Smooth muscle cell (in vitro differentiated cells): ENCODE results near the gene PDE5A. TPM values are rescaled to one million over a fixed set of nuclear protein-coding genes. Genes with fewer than 3 reads are reported as not detected.

Experiments used
- DNase-seq: peaks from one replicate; lab custom pipeline; 2025; ENCODE audit not compliant: unreplicated experiment; lab: John Stamatoyannopoulos, UW
- H2AFZ ChIP-seq: fragments of 200-600 bp; sonication (generic); 2 replicates; pipeline ENCODE4 v1.6.0; 2016; ENCODE audit warnings: antibody characterized with exemption, low read depth, mild to moderate bottlenecking
- H3F3A ChIP-seq: fragments of 200-600 bp; sonication (generic); 2 replicates; pipeline ENCODE4 v1.6.0; 2017; ENCODE audit warnings: antibody characterized with exemption, low read depth
- H3K27ac ChIP-seq: fragments of 200-600 bp; sonication (generic); 2 replicates; pipeline ENCODE4 v1.5.1; 2016; ENCODE audit warnings: low read depth, mild to moderate bottlenecking
- H3K27me3 ChIP-seq: fragments of 200-600 bp; sonication (generic); 2 replicates; pipeline ENCODE4 v1.6.1; 2016; ENCODE audit warnings: low read depth, mild to moderate bottlenecking
- H3K36me3 ChIP-seq: fragments of 200-600 bp; sonication (generic); 2 replicates; pipeline ENCODE4 v1.5.1; 2016; ENCODE audit warnings: low read depth
- H3K4me1 ChIP-seq: fragments of 200-600 bp; sonication (generic); 2 replicates; pipeline ENCODE4 v1.5.1; 2016; ENCODE audit warnings: low read depth
- H3K4me2 ChIP-seq: fragments of 200-600 bp; sonication (generic); 2 replicates; pipeline ENCODE4 v1.6.0; 2016; ENCODE audit warnings: mild to moderate bottlenecking
- H3K4me3 ChIP-seq: fragments of 200-600 bp; sonication (generic); 2 replicates; pipeline ENCODE4 v1.5.1; 2016; ENCODE audit warnings: mild to moderate bottlenecking
- H3K79me2 ChIP-seq: fragments of 200-600 bp; sonication (generic); 2 replicates; pipeline ENCODE4 v1.6.0; 2016; ENCODE audit warnings: low read depth, mild to moderate bottlenecking
- H3K9ac ChIP-seq: fragments of 200-600 bp; sonication (generic); 2 replicates; pipeline ENCODE4 v1.6.0; 2016; ENCODE audit warnings: low read depth
- H3K9me3 ChIP-seq: fragments of 200-600 bp; sonication (generic); replicated peaks from 2 replicates; pipeline ENCODE4 v1.5.1; 2016; ENCODE audit warnings: low read depth
- H4K20me1 ChIP-seq: fragments of 200-600 bp; sonication (generic); 2 replicates; pipeline ENCODE4 v1.6.0; 2016; ENCODE audit warnings: low read depth
- WGBS: methylation state at CpG from one replicate; pipeline ENCODE4 v1.1.7; 2016; ENCODE audit warnings: low lambda C conversion rate; 5-methylcytosine and 5-hydroxymethylcytosine counted together
- polyA plus RNA-seq: library from polyadenylated mRNA; unstranded; fragments of >200 nt; fragmentation: Nextera tagmentation; extraction: Ambion mirVana; gene quantifications from 2 replicates; pipeline ENCODE4 v1.2.1, GENCODE V29; 2016
- total RNA-seq: library from RNA; depleted of rRNA; stranded (reverse); fragments of >200 nt; gene quantifications from 2 replicates; pipeline ENCODE4 v1.2.3, GENCODE V29; 2014
- TF ChIP-seq, protein P1 (sequence below): fragments of 200-600 bp; sonication (generic); IDR thresholded peaks from 2 replicates; pipeline ENCODE4 v1.5.1; 2017; ENCODE audit warnings: borderline replicate concordance, mild to moderate bottlenecking, antibody characterized with exemption; ENCODE audit not compliant: insufficient read depth, poor library complexity, severe bottlenecking

The PDE5A gene
- total and polyA plus RNA-seq, 2 experiments from 2014 or later: 4.1 to 18.3 TPM

DNA sequence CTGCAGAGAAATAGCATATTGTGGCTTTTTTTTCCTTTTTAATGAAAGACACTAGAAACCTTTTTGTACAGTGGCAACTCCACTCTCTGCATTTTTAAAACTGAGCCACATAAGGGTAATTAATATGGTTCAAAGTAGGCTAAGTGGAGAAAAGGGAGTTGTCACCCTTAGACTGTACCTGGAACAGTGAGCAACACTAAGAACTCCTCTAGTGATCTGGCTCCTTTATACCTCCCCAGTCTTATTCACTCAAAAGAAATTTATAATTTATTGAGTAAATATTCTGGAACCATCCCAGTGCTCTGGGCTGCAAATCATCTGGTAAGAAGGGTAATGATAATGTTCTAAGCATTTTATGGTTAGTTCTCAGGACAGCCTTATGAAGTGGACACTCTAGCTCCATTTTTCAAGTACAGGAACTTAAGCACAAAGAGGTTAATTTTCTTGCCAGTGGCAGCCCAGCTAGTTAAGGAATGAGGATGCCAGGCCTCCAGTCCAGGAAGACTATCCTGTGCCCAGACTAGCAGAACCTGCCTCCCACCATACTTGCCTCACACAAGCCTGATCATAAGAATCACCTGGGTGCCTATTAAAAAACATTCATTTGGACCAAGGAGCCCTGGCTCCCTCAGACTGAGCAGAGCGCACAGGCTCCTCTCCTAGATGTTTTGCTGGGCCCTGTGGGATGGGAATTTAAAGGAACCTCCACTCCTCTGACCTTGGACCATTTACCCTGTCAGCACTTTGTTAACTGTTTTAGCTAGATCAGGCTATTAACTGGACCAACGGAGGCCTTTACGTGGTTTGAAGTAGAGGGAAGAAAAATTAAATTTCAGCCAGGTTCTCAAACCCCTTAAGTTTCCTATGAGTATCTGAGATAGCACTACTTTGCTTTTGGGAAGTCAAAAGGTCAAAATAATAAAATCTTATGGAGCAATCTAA is 102.6 kb downstream of the PDE5A start:
- TF ChIP-seq, protein P1, sequence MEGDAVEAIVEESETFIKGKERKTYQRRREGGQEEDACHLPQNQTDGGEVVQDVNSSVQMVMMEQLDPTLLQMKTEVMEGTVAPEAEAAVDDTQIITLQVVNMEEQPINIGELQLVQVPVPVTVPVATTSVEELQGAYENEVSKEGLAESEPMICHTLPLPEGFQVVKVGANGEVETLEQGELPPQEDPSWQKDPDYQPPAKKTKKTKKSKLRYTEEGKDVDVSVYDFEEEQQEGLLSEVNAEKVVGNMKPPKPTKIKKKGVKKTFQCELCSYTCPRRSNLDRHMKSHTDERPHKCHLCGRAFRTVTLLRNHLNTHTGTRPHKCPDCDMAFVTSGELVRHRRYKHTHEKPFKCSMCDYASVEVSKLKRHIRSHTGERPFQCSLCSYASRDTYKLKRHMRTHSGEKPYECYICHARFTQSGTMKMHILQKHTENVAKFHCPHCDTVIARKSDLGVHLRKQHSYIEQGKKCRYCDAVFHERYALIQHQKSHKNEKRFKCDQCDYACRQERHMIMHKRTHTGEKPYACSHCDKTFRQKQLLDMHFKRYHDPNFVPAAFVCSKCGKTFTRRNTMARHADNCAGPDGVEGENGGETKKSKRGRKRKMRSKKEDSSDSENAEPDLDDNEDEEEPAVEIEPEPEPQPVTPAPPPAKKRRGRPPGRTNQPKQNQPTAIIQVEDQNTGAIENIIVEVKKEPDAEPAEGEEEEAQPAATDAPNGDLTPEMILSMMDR: no peak
- Histone ChIP-seq H3F3A (no peaks in the 10 kb centered on the region), H3K4me1 (peaks cover 34% of the 10 kb centered on the region), H3K27ac (peak overlapping the region; percentile 80), H3K36me3 (no peaks in the 10 kb centered on the region), H3K79me2 (no peaks in the 10 kb centered on the region), H3K9me3 (no peaks in the 10 kb centered on the region), H2AFZ (no peak overlapping the region), H3K9ac (peak overlapping the region; percentile 3), H3K4me2 (peak overlapping the region; percentile 69), H3K4me3 (no peak overlapping the region), H4K20me1 (no peaks in the 10 kb centered on the region), H3K27me3 (no peaks in the 10 kb centered on the region)
- WGBS: 35% methylated on average over 3 of the region's 3 CpGs
- no peak for DNase-seq

- no peaks in the 10 kb centered on the region for H3K36me3 ChIP-seq
- no peaks in the 10 kb centered on the region for H4K20me1 ChIP-seq
- H2AFZ ChIP-seq: no peak overlapping the region
- peak overlapping the region; percentile 23 for H3K9ac ChIP-seq
- H3K4me1 ChIP-seq: peaks cover 34% of the 10 kb centered on the region
- WGBS: 53% methylated on average over 5 of the region's 5 CpGs
- no peaks in the 10 kb centered on the region for H3K9me3 ChIP-seq
- H3K79me2 ChIP-seq: no peaks in the 10 kb centered on the region
- TF ChIP-seq, protein P1: no peak
- H3F3A ChIP-seq: no peaks in the 10 kb centered on the region
- H3K4me2 ChIP-seq: peak overlapping the region; percentile 69
- peak overlapping the region; percentile 80 for H3K27ac ChIP-seq
- no peak overlapping the region for H3K4me3 ChIP-seq
- no peak for DNase-seq
- no peaks in the 10 kb centered on the region for H3K27me3 ChIP-seq
Measured at GRCh38 chr4:119525005-119525749, 103.4 kb downstream of the PDE5A start.

- H3F3A ChIP-seq: no peaks in the 10 kb centered on the region
- peaks cover 43% of the 10 kb centered on the region for H3K4me1 ChIP-seq
- no peak overlapping the region for H3K4me2 ChIP-seq
- no peaks in the 10 kb centered on the region for H3K36me3 ChIP-seq
- TF ChIP-seq, protein P1: no peak
- no peak overlapping the region for H3K27ac ChIP-seq
- H3K27me3 ChIP-seq: no peaks in the 10 kb centered on the region
- H3K79me2 ChIP-seq: no peaks in the 10 kb centered on the region
- no peaks in the 10 kb centered on the region for H4K20me1 ChIP-seq
- no peak for DNase-seq
- H3K9ac ChIP-seq: no peak overlapping the region
- H3K9me3 ChIP-seq: no peaks in the 10 kb centered on the region
- no peak overlapping the region for H3K4me3 ChIP-seq
- no peak overlapping the region for H2AFZ ChIP-seq
Measured at GRCh38 chr4:119523399-119523798, 105.2 kb downstream of the PDE5A start.
